IMR-90 (cell line): Measurements from ENCODE around the gene FBXL20. TPM values are rescaled to one million over a fixed set of nuclear protein-coding genes. Genes with fewer than 3 reads are reported as not detected.

ENCODE experiments used
- ATAC-seq: fragments of 200-7000 bp; cut with Tn5 transposase; 2 replicates; pipeline ENCODE4 v1.9.1; 2020; ENCODE audit warnings: low read depth, mild to moderate bottlenecking, moderate library complexity
- BruUV-seq: library from RNA; stranded (reverse); fragments of 400-500 nt; replicated peaks from 2 replicates; lab custom pipeline; 2021; lab: Mats Ljungman, UMichigan
- CTCF ChIA-PET: fragments of 300-600 bp; formaldehyde crosslinking; extraction: SDS; loops from one replicate; lab custom pipeline; 2021; ENCODE audit warnings: antibody characterized with exemption; lab: Yijun Ruan, JAX
- POLR2A ChIA-PET: fragments of 300-600 bp; sonication (Branson Sonifier 250); formaldehyde crosslinking; loops from one replicate; lab custom pipeline; 2022; ENCODE audit warnings: antibody characterized with exemption; ENCODE audit not compliant: unreplicated experiment; lab: Charles Lee
- DNase-seq: peaks from one replicate; pipeline ENCODE4 v3.0.0; 2013
- H2AFZ ChIP-seq: replicated peaks from 2 replicates; pipeline ENCODE3; 2013; ENCODE audit warnings: low read length, mild to moderate bottlenecking; ENCODE audit not compliant: poor library complexity
- H2AK5ac ChIP-seq: 2 replicates; pipeline ENCODE4 v1.6.1; 2013; ENCODE audit warnings: low read depth, low read length, inconsistent platforms
- H2AK9ac ChIP-seq: replicated peaks from 2 replicates; pipeline ENCODE3; 2013; ENCODE audit warnings: mild to moderate bottlenecking, low read depth, low read length, moderate library complexity; ENCODE audit not compliant: poor library complexity
- H2BK120ac ChIP-seq: 2 replicates; pipeline ENCODE4 v1.6.1; 2013; ENCODE audit warnings: low read depth, low read length, inconsistent platforms
- H2BK15ac ChIP-seq: 3 replicates; pipeline ENCODE4 v1.6.1; 2013; ENCODE audit warnings: low read depth, low read length, inconsistent platforms
- H2BK20ac ChIP-seq: 2 replicates; pipeline ENCODE4 v1.6.1; 2013; ENCODE audit warnings: low read depth, mild to moderate bottlenecking, inconsistent platforms, low read length, moderate library complexity
- H2BK5ac ChIP-seq: 2 replicates; pipeline ENCODE4 v1.6.1; 2013; ENCODE audit warnings: mild to moderate bottlenecking, low read depth, low read length, inconsistent platforms; ENCODE audit not compliant: poor library complexity, severe bottlenecking
- H3K14ac ChIP-seq: replicated peaks from 2 replicates; pipeline ENCODE4 v1.6.1; 2013; ENCODE audit warnings: low read depth, low read length, inconsistent platforms
- H3K18ac ChIP-seq: 2 replicates; pipeline ENCODE4 v1.6.1; 2013; ENCODE audit warnings: low read depth, low read length, control low read depth
- H3K23ac ChIP-seq: 2 replicates; pipeline ENCODE4 v1.6.1; 2013; ENCODE audit warnings: low read depth, low read length, inconsistent platforms
- H3K27ac ChIP-seq: 2 replicates; pipeline ENCODE4 v1.5.1; 2013; ENCODE audit warnings: mild to moderate bottlenecking, control low read depth, low read length; ENCODE audit not compliant: insufficient read depth
- H3K27me3 ChIP-seq: 2 replicates; pipeline ENCODE4 v1.6.1; 2013; ENCODE audit warnings: low read length; ENCODE audit not compliant: control insufficient read depth, insufficient read depth
- H3K36me3 ChIP-seq: 2 replicates; pipeline ENCODE4 v1.6.1; 2013; ENCODE audit warnings: low read length, mixed read lengths; ENCODE audit not compliant: control insufficient read depth, insufficient read depth
- H3K4ac ChIP-seq: 2 replicates; pipeline ENCODE4 v1.6.1; 2013; ENCODE audit warnings: low read depth, low read length, inconsistent platforms
- H3K4me1 ChIP-seq: 2 replicates; pipeline ENCODE4 v1.6.1; 2013; ENCODE audit warnings: low read length, mixed read lengths; ENCODE audit not compliant: control insufficient read depth, insufficient read depth
- H3K4me2 ChIP-seq: 2 replicates; pipeline ENCODE4 v1.6.1; 2013; ENCODE audit warnings: low read depth, mild to moderate bottlenecking, control low read depth, low read length, moderate library complexity
- H3K4me3 ChIP-seq: 2 replicates; pipeline ENCODE4 v1.5.1; 2013; ENCODE audit warnings: low read depth, mild to moderate bottlenecking, control low read depth, low read length, moderate library complexity; ENCODE audit not compliant: insufficient read depth
- H3K56ac ChIP-seq: 2 replicates; pipeline ENCODE4 v1.6.1; 2013; ENCODE audit warnings: low read length, inconsistent platforms; ENCODE audit not compliant: insufficient read depth; ENCODE audit errors: extremely low read depth
- H3K79me1 ChIP-seq, 2 experiments: 2 replicates each; pipeline ENCODE4 v1.6.1; 2013; ENCODE audit warnings: low read length in 2 of 2, inconsistent platforms in 1 of 2, low read depth in 1 of 2
- H3K9ac ChIP-seq: 2 replicates; pipeline ENCODE4 v1.6.1; 2013; ENCODE audit warnings: low read depth, low read length, control low read depth
- H3K9me1 ChIP-seq: 2 replicates; pipeline ENCODE4 v1.6.1; 2013; ENCODE audit warnings: low read length, inconsistent platforms; ENCODE audit not compliant: insufficient read depth
- H3K9me3 ChIP-seq: 2 replicates; pipeline ENCODE4 v1.6.1; 2013; ENCODE audit warnings: low read length; ENCODE audit not compliant: control insufficient read depth, insufficient read depth
- H4K20me1 ChIP-seq: 2 replicates; pipeline ENCODE4 v1.6.1; 2013; ENCODE audit warnings: low read length, inconsistent platforms; ENCODE audit not compliant: insufficient read depth
- H4K5ac ChIP-seq: 2 replicates; pipeline ENCODE4 v1.6.1; 2013; ENCODE audit warnings: mild to moderate bottlenecking, low read depth, low read length, control low read depth
- H4K8ac ChIP-seq, 2 experiments: 2 replicates each; pipeline ENCODE4 v1.6.1; 2013; ENCODE audit warnings: low read depth in 2 of 2, low read length in 2 of 2, control low read depth in 1 of 2, inconsistent platforms in 1 of 2
- H4K91ac ChIP-seq: 2 replicates; pipeline ENCODE4 v1.6.1; 2013; ENCODE audit warnings: low read depth, low read length, inconsistent platforms; ENCODE audit not compliant: insufficient read depth
- CEBPB ChIP-seq: IDR thresholded peaks from 2 replicates; pipeline ENCODE4 v1.6.1; 2012; ENCODE audit warnings: low read depth, low read length, improper control_type of control experiment
- FOS ChIP-seq: fragments of 150-350 bp; IDR thresholded peaks from 2 replicates; pipeline ENCODE4 v1.6.1; 2016; ENCODE audit warnings: low read depth, low read length
- MAZ ChIP-seq: IDR thresholded peaks from 2 replicates; pipeline ENCODE4 v1.6.1; 2012; ENCODE audit warnings: low read depth, mild to moderate bottlenecking, low read length, improper control_type of control experiment, moderate library complexity, borderline replicate concordance
- MXI1 ChIP-seq: IDR thresholded peaks from 2 replicates; pipeline ENCODE4 v1.6.1; 2012; ENCODE audit warnings: low read depth, mild to moderate bottlenecking, low read length, moderate library complexity, borderline replicate concordance
- RFX5 ChIP-seq: IDR thresholded peaks from 2 replicates; pipeline ENCODE4 v1.8.0; 2012; ENCODE audit warnings: low read depth, mild to moderate bottlenecking, low read length, moderate library complexity
- WGBS, 2 experiments: methylation state at CpG; one replicate each; pipeline versions ENCODE4 v1.1.5 to v1.1.7; 2013; ENCODE audit warnings: missing lambda C conversion rate in 2 of 2; ENCODE audit not compliant: insufficient read length in 1 of 2; ENCODE audit errors: extremely low coverage in 2 of 2; 5-methylcytosine and 5-hydroxymethylcytosine counted together
- dilution Hi-C: fragments of 300-500 bp; cut with HindIII; formaldehyde crosslinking; loops from one replicate; pipeline ENCODE4 v1.14.3; 2018; ENCODE audit warnings: low sequenced_read_pairs; ENCODE audit not compliant: unreplicated experiment
- in situ Hi-C: fragments of 300-500 bp; cut with MboI; formaldehyde crosslinking; loops from 3 replicates; pipeline ENCODE4 v1.14.3; 2019; ENCODE audit warnings: low sequenced_read_pairs, inconsistent platforms, mixed read lengths
- intact Hi-C: fragments of 100-400 bp; cut with micrococcal nuclease; formaldehyde crosslinking; loops from 2 replicates; pipeline ENCODE4 v1.10.0; 2022
- polyA plus RNA-seq, 3 experiments: library from polyadenylated mRNA; depleted of rRNA; stranded (reverse); fragments of >200 nt; gene quantifications; 2 replicates each; pipeline ENCODE4 v1.2.3, GENCODE V29; 2012; ENCODE audit warnings: low replicate concordance in 1 of 3
- total RNA-seq: library from RNA; depleted of rRNA; stranded (reverse); fragments of >200 nt; gene quantifications from 2 replicates; pipeline ENCODE4 v1.2.3, GENCODE V29; 2012
- TF ChIP-seq, protein P1 (sequence below): conservative IDR thresholded peaks from 2 replicates; pipeline ENCODE4 v1.5.1; 2012; ENCODE audit warnings: mild to moderate bottlenecking, low read depth, low read length, improper control_type of control experiment

The FBXL20 gene
- total and polyA plus RNA-seq, 2 of the 4 experiments (the other 2 are of a cell fraction): 4.1 to 13.8 TPM

GRCh38 chr17:39212195-39212810, 189.1 kb downstream of the FBXL20 start:
- Histone ChIP-seq H2AFZ (no peak overlapping the region), H3K56ac (no peak overlapping the region), H4K91ac (no peak overlapping the region), H3K9me1 (peaks cover 12% of the 10 kb centered on the region), H3K4me1 (peaks cover 16% of the 10 kb centered on the region), H4K5ac (no peak overlapping the region), H2BK5ac (no peak overlapping the region), H3K27me3 (peaks cover 21% of the 10 kb centered on the region), H3K4me3 (no peak overlapping the region), H2BK20ac (no peak overlapping the region), H2BK120ac (no peak overlapping the region), H3K36me3 (no peaks in the 10 kb centered on the region), H3K4me2 (no peak overlapping the region), H3K4ac (no peak overlapping the region), H3K23ac (no peak overlapping the region), H3K14ac (no peak overlapping the region), H2BK15ac (no peak overlapping the region), H2AK9ac (peak overlapping the region; percentile 82), H3K79me1 (no peaks in the 10 kb centered on the region), H4K20me1 (no peaks in the 10 kb centered on the region), H3K18ac (no peak overlapping the region), H3K9me3 (no peaks in the 10 kb centered on the region), H3K27ac (no peak overlapping the region), H4K8ac (no peak overlapping the region), H2AK5ac (no peak overlapping the region; the same call in 1 of the 2 replicates), H3K9ac (no peak overlapping the region)
- DNase-seq (no peak), ATAC-seq (no peak)
- ChIA-PET CTCF (no interaction called here), POLR2A (no interaction called here)
- intact Hi-C loops (no loop called here), in situ Hi-C loops (no loop called here), dilution Hi-C loops (no loop called here)
- WGBS, 2 experiments: 91% methylated on average over 7 of the region's 11 CpGs; no CpG with 5 or more reads in 1 of the 2 experiments
- TF ChIP-seq CEBPB (no peak), FOS (no peak), MAZ (no peak), MXI1 (no peak), RFX5 (no peak)
- TF ChIP-seq, protein P1, sequence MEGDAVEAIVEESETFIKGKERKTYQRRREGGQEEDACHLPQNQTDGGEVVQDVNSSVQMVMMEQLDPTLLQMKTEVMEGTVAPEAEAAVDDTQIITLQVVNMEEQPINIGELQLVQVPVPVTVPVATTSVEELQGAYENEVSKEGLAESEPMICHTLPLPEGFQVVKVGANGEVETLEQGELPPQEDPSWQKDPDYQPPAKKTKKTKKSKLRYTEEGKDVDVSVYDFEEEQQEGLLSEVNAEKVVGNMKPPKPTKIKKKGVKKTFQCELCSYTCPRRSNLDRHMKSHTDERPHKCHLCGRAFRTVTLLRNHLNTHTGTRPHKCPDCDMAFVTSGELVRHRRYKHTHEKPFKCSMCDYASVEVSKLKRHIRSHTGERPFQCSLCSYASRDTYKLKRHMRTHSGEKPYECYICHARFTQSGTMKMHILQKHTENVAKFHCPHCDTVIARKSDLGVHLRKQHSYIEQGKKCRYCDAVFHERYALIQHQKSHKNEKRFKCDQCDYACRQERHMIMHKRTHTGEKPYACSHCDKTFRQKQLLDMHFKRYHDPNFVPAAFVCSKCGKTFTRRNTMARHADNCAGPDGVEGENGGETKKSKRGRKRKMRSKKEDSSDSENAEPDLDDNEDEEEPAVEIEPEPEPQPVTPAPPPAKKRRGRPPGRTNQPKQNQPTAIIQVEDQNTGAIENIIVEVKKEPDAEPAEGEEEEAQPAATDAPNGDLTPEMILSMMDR: no peak
- no TSS peak for BruUV-seq
